SK-N-SH treated with all-trans-retinoic acid at 6 μM for 48 hours (cell line): Measurements from ENCODE around the gene ADGRF3.

Source experiments
- ATAC-seq: fragments of 200-7000 bp; cut with Tn5 transposase; 3 replicates; pipeline ENCODE4 v1.9.1; 2020; ENCODE audit warnings: mild to moderate bottlenecking, moderate library complexity
- ARNTL ChIP-seq: fragments of 450-650 bp; formaldehyde crosslinking; IDR thresholded peaks from 2 replicates; pipeline ENCODE4 v1.5.0; 2020; ENCODE audit warnings: low read depth, mild to moderate bottlenecking, moderate library complexity, borderline replicate concordance
- BACH2 ChIP-seq: fragments of 250-450 bp; sonication (Bioruptor Pico); IDR thresholded peaks from 2 replicates; pipeline ENCODE4 v1.9.0; 2021; ENCODE audit warnings: mild to moderate bottlenecking, borderline replicate concordance
- CREB5 ChIP-seq: fragments of 250-450 bp; sonication (Bioruptor Pico); IDR thresholded peaks from 2 replicates; pipeline ENCODE4 v1.5.1; 2020; ENCODE audit warnings: low read depth, mild to moderate bottlenecking, moderate library complexity
- CSDC2 ChIP-seq: fragments of 250-450 bp; sonication (Bioruptor Pico); IDR thresholded peaks from 2 replicates; pipeline ENCODE4 v1.5.0; 2020; ENCODE audit warnings: mild to moderate bottlenecking, moderate library complexity
- CSRNP3 ChIP-seq: fragments of 250-450 bp; sonication (Bioruptor Pico); IDR thresholded peaks from 2 replicates; pipeline ENCODE4 v1.5.1; 2021; ENCODE audit warnings: mild to moderate bottlenecking, moderate library complexity
- ESRRG ChIP-seq: fragments of 250-450 bp; sonication (Bioruptor Pico); IDR thresholded peaks from 2 replicates; pipeline ENCODE4 v1.6.1; 2021; ENCODE audit warnings: mild to moderate bottlenecking
- GLIS3 ChIP-seq: fragments of 250-450 bp; sonication (Bioruptor Pico); IDR thresholded peaks from 2 replicates; pipeline ENCODE4 v1.5.0; 2020; ENCODE audit warnings: mild to moderate bottlenecking, moderate library complexity
- ISL1 ChIP-seq: fragments of 250-450 bp; sonication (Bioruptor Pico); IDR thresholded peaks from 2 replicates; pipeline ENCODE4 v2.1.2; 2022; ENCODE audit warnings: mild to moderate bottlenecking, moderate library complexity
- OSR1 ChIP-seq: fragments of 250-450 bp; sonication (Bioruptor Pico); IDR thresholded peaks from 2 replicates; pipeline ENCODE4 v1.8.0; 2022; ENCODE audit warnings: moderate library complexity, mild to moderate bottlenecking, inconsistent platforms
- POU6F1 ChIP-seq: fragments of 250-450 bp; sonication (Bioruptor Pico); IDR thresholded peaks from 2 replicates; pipeline ENCODE4 v1.8.0; 2021; ENCODE audit warnings: low read depth, mild to moderate bottlenecking, moderate library complexity, borderline replicate concordance
- PPARA ChIP-seq: fragments of 250-450 bp; sonication (Bioruptor Pico); IDR thresholded peaks from 2 replicates; pipeline ENCODE4 v1.5.0; 2020; ENCODE audit warnings: mild to moderate bottlenecking, borderline replicate concordance
- RARB ChIP-seq: fragments of 250-450 bp; sonication (Bioruptor Pico); IDR thresholded peaks from 2 replicates; pipeline ENCODE4 v1.8.0; 2021; ENCODE audit warnings: mild to moderate bottlenecking, moderate library complexity
- SNAI2 ChIP-seq: fragments of 250-450 bp; sonication (Bioruptor Pico); IDR thresholded peaks from 2 replicates; pipeline ENCODE4 v1.5.0; 2020; ENCODE audit warnings: mild to moderate bottlenecking, moderate library complexity
- TCF4 ChIP-seq: fragments of 250-450 bp; sonication (Bioruptor Pico); IDR thresholded peaks from 2 replicates; pipeline ENCODE4 v1.8.0; 2021; ENCODE audit warnings: mild to moderate bottlenecking, moderate library complexity, borderline replicate concordance
- TOX ChIP-seq: fragments of 250-450 bp; sonication (Bioruptor Pico); IDR thresholded peaks from 2 replicates; pipeline ENCODE4 v1.8.0; 2021; ENCODE audit warnings: mild to moderate bottlenecking, moderate library complexity, borderline replicate concordance
- ZC3H10 ChIP-seq: fragments of 250-450 bp; sonication (Bioruptor Pico); IDR thresholded peaks from 2 replicates; pipeline ENCODE4 v1.5.1; 2021; ENCODE audit warnings: mild to moderate bottlenecking, moderate library complexity
- ZFP3 ChIP-seq: fragments of 250-450 bp; sonication (Bioruptor Pico); IDR thresholded peaks from 2 replicates; pipeline ENCODE4 v1.5.0; 2020; ENCODE audit warnings: mild to moderate bottlenecking, moderate library complexity
- ZFP30 ChIP-seq: fragments of 450-650 bp; formaldehyde crosslinking; IDR thresholded peaks from 2 replicates; pipeline ENCODE4 v1.5.0; 2022; ENCODE audit warnings: mild to moderate bottlenecking, moderate library complexity
- ZNF565 ChIP-seq: fragments of 450-650 bp; formaldehyde crosslinking; conservative IDR thresholded peaks from 2 replicates; pipeline ENCODE4 v1.5.0; 2020; ENCODE audit warnings: low read depth, mild to moderate bottlenecking, moderate library complexity
- ZNF70 ChIP-seq: fragments of 450-650 bp; formaldehyde crosslinking; IDR thresholded peaks from 2 replicates; pipeline ENCODE4 v1.5.0; 2020; ENCODE audit warnings: mild to moderate bottlenecking, moderate library complexity
- ZNF8 ChIP-seq: fragments of 450-650 bp; formaldehyde crosslinking; IDR thresholded peaks from 2 replicates; pipeline ENCODE4 v1.5.0; 2020; ENCODE audit warnings: mild to moderate bottlenecking, moderate library complexity
- TF ChIP-seq, protein P1 (sequence below): fragments of 250-450 bp; sonication (Bioruptor Pico); IDR thresholded peaks from 2 replicates; pipeline ENCODE4 v1.8.0; 2020; ENCODE audit warnings: mild to moderate bottlenecking, moderate library complexity, borderline replicate concordance
- TF ChIP-seq, protein P2 (sequence below): fragments of 250-450 bp; sonication (Bioruptor Pico); IDR thresholded peaks from 2 replicates; pipeline ENCODE4 v1.5.0; 2020; ENCODE audit warnings: mild to moderate bottlenecking, moderate library complexity

The ADGRF3 gene

GRCh38 chr2:26387189-26387588, 40.6 kb upstream of the ADGRF3 start:
- ATAC-seq, result no peak
- TF ChIP-seq ZNF8 (CRISPR knock-in tag), result no peak
- TF ChIP-seq ARNTL (CRISPR knock-in tag), result no peak
- TF ChIP-seq RARB (CRISPR knock-in tag), result no peak
- no peak for TF ChIP-seq CREB5 (CRISPR knock-in tag)
- TF ChIP-seq ZNF565 (CRISPR knock-in tag), result no peak
- TF ChIP-seq TCF4 (CRISPR knock-in tag), result no peak
- TF ChIP-seq GLIS3, result no peak
- TF ChIP-seq TOX, result no peak
- TF ChIP-seq OSR1 (CRISPR knock-in tag), result no peak
- TF ChIP-seq, protein P1, sequence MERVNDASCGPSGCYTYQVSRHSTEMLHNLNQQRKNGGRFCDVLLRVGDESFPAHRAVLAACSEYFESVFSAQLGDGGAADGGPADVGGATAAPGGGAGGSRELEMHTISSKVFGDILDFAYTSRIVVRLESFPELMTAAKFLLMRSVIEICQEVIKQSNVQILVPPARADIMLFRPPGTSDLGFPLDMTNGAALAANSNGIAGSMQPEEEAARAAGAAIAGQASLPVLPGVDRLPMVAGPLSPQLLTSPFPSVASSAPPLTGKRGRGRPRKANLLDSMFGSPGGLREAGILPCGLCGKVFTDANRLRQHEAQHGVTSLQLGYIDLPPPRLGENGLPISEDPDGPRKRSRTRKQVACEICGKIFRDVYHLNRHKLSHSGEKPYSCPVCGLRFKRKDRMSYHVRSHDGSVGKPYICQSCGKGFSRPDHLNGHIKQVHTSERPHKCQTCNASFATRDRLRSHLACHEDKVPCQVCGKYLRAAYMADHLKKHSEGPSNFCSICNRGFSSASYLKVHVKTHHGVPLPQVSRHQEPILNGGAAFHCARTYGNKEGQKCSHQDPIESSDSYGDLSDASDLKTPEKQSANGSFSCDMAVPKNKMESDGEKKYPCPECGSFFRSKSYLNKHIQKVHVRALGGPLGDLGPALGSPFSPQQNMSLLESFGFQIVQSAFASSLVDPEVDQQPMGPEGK, result no peak
- TF ChIP-seq ESRRG, result no peak
- no peak for TF ChIP-seq ZNF70
- no peak for TF ChIP-seq PPARA (CRISPR knock-in tag)
- no peak for TF ChIP-seq CSDC2
- TF ChIP-seq ZFP3 (CRISPR knock-in tag), result no peak
- TF ChIP-seq ISL1 (CRISPR knock-in tag), result no peak
- no peak for TF ChIP-seq ZFP30 (CRISPR knock-in tag)
- no peak for TF ChIP-seq CSRNP3 (CRISPR knock-in tag)
- no peak for TF ChIP-seq BACH2

- ATAC-seq, result no peak
- no peak for TF ChIP-seq TOX
- TF ChIP-seq TCF4 (CRISPR knock-in tag), result no peak
- TF ChIP-seq CSRNP3 (CRISPR knock-in tag), result no peak
- no peak for TF ChIP-seq OSR1 (CRISPR knock-in tag)
- no peak for TF ChIP-seq ZC3H10 (CRISPR knock-in tag)
- no peak for TF ChIP-seq ZFP3 (CRISPR knock-in tag)
- TF ChIP-seq PPARA (CRISPR knock-in tag), result no peak
- no peak for TF ChIP-seq CSDC2
- TF ChIP-seq SNAI2 (CRISPR knock-in tag), result no peak
- TF ChIP-seq, protein P2, sequence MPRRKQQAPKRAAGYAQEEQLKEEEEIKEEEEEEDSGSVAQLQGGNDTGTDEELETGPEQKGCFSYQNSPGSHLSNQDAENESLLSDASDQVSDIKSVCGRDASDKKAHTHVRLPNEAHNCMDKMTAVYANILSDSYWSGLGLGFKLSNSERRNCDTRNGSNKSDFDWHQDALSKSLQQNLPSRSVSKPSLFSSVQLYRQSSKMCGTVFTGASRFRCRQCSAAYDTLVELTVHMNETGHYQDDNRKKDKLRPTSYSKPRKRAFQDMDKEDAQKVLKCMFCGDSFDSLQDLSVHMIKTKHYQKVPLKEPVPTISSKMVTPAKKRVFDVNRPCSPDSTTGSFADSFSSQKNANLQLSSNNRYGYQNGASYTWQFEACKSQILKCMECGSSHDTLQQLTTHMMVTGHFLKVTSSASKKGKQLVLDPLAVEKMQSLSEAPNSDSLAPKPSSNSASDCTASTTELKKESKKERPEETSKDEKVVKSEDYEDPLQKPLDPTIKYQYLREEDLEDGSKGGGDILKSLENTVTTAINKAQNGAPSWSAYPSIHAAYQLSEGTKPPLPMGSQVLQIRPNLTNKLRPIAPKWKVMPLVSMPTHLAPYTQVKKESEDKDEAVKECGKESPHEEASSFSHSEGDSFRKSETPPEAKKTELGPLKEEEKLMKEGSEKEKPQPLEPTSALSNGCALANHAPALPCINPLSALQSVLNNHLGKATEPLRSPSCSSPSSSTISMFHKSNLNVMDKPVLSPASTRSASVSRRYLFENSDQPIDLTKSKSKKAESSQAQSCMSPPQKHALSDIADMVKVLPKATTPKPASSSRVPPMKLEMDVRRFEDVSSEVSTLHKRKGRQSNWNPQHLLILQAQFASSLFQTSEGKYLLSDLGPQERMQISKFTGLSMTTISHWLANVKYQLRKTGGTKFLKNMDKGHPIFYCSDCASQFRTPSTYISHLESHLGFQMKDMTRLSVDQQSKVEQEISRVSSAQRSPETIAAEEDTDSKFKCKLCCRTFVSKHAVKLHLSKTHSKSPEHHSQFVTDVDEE (CRISPR knock-in tag), result no peak
- TF ChIP-seq POU6F1, result no peak
- TF ChIP-seq ZNF70, result no peak
- no peak for TF ChIP-seq ZNF565 (CRISPR knock-in tag)
- no peak for TF ChIP-seq CREB5 (CRISPR knock-in tag)
- no peak for TF ChIP-seq RARB (CRISPR knock-in tag)
- TF ChIP-seq, protein P1, result no peak
- no peak for TF ChIP-seq GLIS3
- no peak for TF ChIP-seq BACH2
Measured at GRCh38 chr2:26384597-26384996, 38.0 kb upstream of the ADGRF3 start.
